Gastrocnemius medialis (tissue), 4 donors: ENCODE measurements around the gene PCSK6.

ENCODE experiments used
- POLR2A ChIP-seq, 2 donors: fragments of 450-650 bp; IDR thresholded peaks; one replicate each; pipeline ENCODE4 v1.6.1; 2017; ENCODE audit warnings: antibody characterized with exemption in 2 of 2, mild to moderate bottlenecking in 2 of 2, moderate library complexity in 2 of 2
- TF ChIP-seq, protein P1 (sequence below), 5 experiments: fragments of 450-650 bp in 3 of 5; fragments of 200-600 bp in 2 of 5; sonication (generic) in 2 of 5; IDR thresholded peaks in 4 of 5; conservative IDR thresholded peaks in 1 of 5; 1 replicate in 4 of 5; 2 replicates in 1 of 5; pipeline ENCODE4 v1.5.1; 2016 to 2019; ENCODE audit warnings: antibody characterized with exemption in 5 of 5, mild to moderate bottlenecking in 3 of 5, moderate library complexity in 3 of 5

DNA sequence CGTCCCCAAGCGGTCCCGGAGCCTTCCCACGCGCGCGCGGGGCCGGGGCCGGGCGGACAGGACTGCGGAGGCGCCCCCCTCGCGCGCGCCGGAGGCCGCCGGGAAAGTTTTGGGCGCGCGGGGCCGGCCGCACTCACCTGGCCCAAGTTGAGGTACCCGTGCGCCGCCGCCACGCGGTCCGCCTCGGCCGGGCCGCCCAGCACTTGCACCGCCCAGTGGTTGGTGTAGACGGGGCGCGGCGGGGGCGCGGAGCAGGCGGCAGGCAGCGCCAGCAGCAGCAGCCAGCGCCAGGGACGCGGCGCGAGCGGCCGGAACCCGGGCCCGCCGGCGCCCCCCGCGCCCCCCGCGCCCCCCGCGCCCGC, 289 bp downstream of the PCSK6 start:
- TF ChIP-seq POLR2A (IDR thresholded peaks at IDR 0.05) = peak; percentile 52 to 59
- TF ChIP-seq, protein P1, sequence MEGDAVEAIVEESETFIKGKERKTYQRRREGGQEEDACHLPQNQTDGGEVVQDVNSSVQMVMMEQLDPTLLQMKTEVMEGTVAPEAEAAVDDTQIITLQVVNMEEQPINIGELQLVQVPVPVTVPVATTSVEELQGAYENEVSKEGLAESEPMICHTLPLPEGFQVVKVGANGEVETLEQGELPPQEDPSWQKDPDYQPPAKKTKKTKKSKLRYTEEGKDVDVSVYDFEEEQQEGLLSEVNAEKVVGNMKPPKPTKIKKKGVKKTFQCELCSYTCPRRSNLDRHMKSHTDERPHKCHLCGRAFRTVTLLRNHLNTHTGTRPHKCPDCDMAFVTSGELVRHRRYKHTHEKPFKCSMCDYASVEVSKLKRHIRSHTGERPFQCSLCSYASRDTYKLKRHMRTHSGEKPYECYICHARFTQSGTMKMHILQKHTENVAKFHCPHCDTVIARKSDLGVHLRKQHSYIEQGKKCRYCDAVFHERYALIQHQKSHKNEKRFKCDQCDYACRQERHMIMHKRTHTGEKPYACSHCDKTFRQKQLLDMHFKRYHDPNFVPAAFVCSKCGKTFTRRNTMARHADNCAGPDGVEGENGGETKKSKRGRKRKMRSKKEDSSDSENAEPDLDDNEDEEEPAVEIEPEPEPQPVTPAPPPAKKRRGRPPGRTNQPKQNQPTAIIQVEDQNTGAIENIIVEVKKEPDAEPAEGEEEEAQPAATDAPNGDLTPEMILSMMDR (IDR thresholded peaks at IDR 0.05 in 4 of 5, conservative IDR thresholded peaks at IDR 0.05 in 1 of 5) = peak in 2 of 5 experiments; percentile 23 to 38
